Measurements from ENCODE around the gene ZNF180.
"Not testable (repeated sequence)": the region's sequence is repeated elsewhere in the genome, so short reads cannot be mapped to it uniquely, and the experiment has no call there.

The ZNF180 gene

DNA sequence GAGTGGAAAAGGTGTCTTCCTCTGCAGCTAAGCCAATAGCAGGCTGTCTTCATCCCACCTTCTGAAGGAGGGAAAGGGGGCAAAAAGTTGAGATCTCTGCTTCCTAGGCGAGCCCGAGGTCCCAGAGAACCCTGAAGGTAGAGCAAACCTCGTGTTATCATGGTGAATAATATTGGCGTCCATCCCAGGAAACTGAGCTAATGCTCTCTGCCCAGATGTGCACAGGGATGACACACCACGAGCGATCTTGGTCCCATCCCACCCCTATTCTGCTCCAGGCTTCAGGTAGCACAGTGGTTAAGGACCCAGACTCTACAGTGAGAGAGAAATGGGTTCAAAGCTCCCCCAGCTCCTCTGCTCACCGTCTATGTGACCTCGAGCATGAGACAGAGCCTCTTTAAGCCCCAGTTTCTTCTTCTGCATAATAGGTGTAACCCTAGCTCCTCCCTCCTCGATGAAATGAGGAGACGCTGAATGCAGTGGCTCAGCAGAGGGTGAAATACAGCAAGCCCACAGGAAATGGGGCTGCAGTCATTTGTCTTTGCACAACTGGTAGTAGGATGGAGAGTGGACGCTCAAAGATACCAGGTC is 39.0 kb upstream of the ZNF180 start:
- TF ChIP-seq, protein P1, sequence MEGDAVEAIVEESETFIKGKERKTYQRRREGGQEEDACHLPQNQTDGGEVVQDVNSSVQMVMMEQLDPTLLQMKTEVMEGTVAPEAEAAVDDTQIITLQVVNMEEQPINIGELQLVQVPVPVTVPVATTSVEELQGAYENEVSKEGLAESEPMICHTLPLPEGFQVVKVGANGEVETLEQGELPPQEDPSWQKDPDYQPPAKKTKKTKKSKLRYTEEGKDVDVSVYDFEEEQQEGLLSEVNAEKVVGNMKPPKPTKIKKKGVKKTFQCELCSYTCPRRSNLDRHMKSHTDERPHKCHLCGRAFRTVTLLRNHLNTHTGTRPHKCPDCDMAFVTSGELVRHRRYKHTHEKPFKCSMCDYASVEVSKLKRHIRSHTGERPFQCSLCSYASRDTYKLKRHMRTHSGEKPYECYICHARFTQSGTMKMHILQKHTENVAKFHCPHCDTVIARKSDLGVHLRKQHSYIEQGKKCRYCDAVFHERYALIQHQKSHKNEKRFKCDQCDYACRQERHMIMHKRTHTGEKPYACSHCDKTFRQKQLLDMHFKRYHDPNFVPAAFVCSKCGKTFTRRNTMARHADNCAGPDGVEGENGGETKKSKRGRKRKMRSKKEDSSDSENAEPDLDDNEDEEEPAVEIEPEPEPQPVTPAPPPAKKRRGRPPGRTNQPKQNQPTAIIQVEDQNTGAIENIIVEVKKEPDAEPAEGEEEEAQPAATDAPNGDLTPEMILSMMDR (conservative IDR thresholded peaks at IDR 0.05): no peak
- no peak overlapping the region for H3K27ac ChIP-seq

DNA sequence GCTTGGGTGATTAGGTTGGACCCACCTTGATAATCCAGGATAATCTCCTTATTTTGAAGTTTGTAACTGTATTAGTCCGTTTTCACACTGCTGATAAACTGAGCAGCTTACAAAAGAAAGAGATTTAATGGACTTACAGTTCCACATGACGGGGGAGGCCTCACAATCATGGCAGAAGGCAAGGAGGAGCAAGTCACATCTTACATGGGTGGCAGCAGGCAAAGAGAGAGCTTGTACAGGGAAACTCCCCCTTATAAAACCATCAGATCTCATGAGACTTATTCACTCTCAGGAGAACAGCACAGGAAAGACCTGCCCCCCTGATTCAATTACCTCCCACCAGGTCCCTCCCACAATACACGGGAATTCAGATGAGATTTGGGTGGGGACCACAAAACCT is 35.0 kb upstream of the ZNF180 start:
- H3K27ac ChIP-seq: not testable (repeated sequence)

DNA sequence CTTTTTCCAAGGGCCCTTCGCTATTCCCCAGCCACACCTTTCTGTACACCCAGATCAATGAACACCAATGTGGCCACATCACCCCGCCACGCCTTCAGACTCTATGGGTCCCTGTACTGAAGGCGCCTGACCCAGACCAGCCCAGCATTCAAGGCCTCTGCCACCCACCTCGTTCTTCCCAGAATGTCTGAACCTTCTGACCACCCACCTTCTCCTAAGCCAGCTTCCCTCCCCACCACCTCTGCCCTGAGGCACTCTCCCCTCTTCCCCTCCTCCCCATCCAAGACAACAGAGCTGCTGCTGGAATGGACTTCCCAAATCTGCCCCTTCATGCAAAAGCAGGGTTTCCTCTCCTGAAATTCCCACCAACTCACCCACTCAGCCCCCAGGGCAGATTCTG is 32.5 kb upstream of the ZNF180 start:
- no peak overlapping the region for H3K27ac ChIP-seq
- TF ChIP-seq ZFX (IDR thresholded peaks at IDR 0.05): no peak
- TF ChIP-seq, protein P1 (conservative IDR thresholded peaks at IDR 0.05): no peak

DNA sequence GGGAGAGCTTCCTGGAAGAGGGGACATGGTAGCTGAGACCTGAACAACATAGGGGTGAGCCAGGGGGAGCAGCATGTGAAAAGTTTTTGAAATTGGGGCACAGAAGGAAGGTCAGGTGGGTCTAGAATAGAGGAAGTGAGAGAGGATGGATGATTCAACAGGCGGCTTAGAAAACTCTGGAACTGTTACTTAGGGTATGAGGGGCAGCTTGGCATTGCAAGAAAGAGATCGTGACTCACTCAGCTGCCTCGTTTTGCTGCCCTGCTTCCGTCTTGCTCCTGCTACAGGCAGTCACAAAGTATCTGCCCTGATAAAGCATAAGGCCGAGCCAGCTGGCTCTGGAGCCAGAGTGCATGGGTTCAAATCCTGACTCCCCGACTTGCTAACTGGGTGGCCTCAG is 30.5 kb upstream of the ZNF180 start:
- H3K27ac ChIP-seq: no peak overlapping the region
- TF ChIP-seq, protein P1 (conservative IDR thresholded peaks at IDR 0.05): no peak
- TF ChIP-seq ZFX (IDR thresholded peaks at IDR 0.05): no peak

DNA sequence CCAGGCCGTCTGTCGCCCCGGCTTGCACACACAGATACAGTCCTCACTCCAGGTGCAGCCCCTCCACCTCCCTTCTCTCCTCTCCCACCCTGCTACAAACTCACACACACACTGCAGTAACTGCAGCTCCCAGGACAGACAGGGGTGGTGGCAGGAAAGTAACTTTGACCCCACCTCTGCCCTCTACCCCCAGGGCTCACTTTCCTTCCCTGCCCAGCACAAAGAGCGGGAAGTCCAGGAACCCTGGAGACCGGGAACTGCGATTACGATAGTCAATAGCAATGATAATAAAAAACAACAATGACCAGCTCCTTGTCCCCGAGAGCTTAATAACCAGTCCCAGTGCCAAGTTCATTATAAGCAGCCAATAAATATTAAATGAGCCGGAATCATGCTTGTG is 29.2 kb upstream of the ZNF180 start, which contains the start of gene CEACAM20:
TSS of gene CEACAM20 (minus strand) at position 140 of the 400 bp plus-strand sequence. CDS start 166 bp downstream, outside the sequence.
- H3K27ac ChIP-seq: no peak within 1 kb of the TSS
- TF ChIP-seq, protein P1 (conservative IDR thresholded peaks at IDR 0.05): no peak
- TF ChIP-seq ZFX (IDR thresholded peaks at IDR 0.05): no peak

DNA sequence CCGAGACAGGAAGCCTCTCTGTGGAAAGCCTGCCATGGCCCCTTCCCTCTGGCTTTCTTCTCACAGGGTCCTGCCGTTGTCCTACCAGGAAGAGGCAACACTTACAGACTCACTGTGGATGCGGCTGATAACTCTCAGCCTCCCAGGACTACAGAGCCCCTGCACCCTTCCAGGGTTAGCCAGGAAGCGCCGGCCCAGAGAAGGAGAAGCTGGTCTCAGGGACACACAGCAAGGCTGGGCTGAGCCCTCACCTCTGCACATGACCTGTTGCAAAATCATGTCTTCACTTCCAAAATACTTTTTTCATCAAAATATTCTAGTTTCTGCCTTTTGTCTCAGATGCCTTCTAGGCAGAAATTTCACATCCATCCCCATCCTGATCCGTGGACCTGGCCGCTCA is 27.2 kb upstream of the ZNF180 start:
- TF ChIP-seq ZFX (IDR thresholded peaks at IDR 0.05): no peak
- TF ChIP-seq, protein P1 (conservative IDR thresholded peaks at IDR 0.05): no peak

DNA sequence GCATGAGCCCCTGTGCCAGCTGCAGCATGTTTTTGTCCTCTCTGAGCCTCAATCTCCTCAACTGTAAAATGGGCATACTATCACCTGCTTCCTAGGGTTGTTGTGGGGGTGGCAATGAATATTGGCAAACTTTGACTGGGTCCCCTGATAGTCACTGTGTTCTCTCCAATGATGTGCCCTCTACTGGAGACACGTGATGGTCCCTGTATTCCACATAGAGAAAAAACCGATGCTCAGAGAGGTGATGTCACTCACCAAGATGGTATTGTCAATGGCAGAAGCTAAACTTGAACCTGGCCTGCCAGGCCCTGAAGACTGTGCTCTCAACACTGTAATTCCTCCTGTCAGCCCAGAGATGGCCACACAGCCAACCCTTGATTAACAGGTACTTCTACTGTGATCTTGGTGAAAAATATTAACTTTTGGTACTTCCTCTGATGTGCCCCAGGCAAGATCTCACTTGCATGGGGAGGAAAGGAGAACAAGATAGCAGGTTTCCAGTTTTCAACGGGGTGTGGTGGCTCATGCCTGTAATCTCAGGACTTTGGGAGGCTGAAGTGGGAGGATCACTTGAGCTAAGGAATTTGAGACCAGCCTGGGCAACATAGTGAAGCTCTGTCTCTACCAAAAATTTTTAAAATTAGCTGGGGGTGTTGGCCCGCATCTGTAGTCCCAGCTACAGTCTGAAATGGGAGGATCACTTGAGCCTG is 25.6 kb upstream of the ZNF180 start:
- TF ChIP-seq, protein P1 (conservative IDR thresholded peaks at IDR 0.05): no peak
- no peak for TF ChIP-seq ZFX (IDR thresholded peaks at IDR 0.05)
- no peak overlapping the region for H3K27ac ChIP-seq

More for the DNA sequence above, 27.2 kb upstream of the ZNF180 start:
- no peak overlapping the region for H3K27ac ChIP-seq

DNA sequence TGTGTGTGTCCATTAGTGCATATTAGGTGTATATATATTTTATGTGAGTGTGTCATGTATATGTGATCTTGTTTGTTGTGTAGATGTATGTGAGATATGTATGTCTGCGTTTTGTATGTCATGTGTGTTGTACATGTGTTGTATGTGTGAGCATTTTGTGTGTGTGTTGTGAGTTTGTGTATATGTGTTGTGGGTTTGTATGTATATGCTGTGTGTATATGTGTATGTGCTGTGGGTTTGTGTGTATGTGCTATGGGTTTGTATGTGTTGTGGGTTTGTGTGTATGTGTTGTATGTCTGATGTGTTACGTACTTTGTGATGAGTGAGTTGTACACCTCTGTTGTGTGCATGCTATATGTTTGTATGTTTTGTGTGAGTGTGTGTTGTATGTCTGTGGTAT is 21.0 kb upstream of the ZNF180 start:
- no peak overlapping the region for H3K27ac ChIP-seq
- TF ChIP-seq, protein P1 (conservative IDR thresholded peaks at IDR 0.05): no peak
- TF ChIP-seq ZFX (IDR thresholded peaks at IDR 0.05): no peak

Measured in C4-2B (cell line).